ENCODE measurements around the gene NSD2. TPM values are rescaled to one million over a fixed set of nuclear protein-coding genes. Genes with fewer than 3 reads are reported as not detected.

NSD2 gene
- total and polyA plus RNA-seq, 9 of the 15 experiments (the other 6 are each of a cell fraction or from before 2014, with no cell fraction given) = 6.4 to 126 (median 58.8) TPM

GRCh38 chr4:2008921-2009650 lies 137.9 kb downstream of the NSD2 start, which contains the start of gene NELFA (continued):
- peak; percentile 77 to 94 for TF ChIP-seq UBTF (IDR thresholded peaks at IDR 0.05; ENCODE audit: borderline replicate concordance in 1 of 2, low read depth in 2 of 2, low read length in 2 of 2)
- no peak for TF ChIP-seq ZC3H4 (CRISPR knock-in tag; IDR thresholded peaks at IDR 0.05; ENCODE audit: borderline replicate concordance)
- TF ChIP-seq CBX1 (IDR thresholded peaks at IDR 0.05; ENCODE audit: low read depth) = peak; percentile 15; the same call in 1 of the 2 replicates
- peak; percentile 34; the same call in 1 of the 2 replicates for TF ChIP-seq ARID2 (IDR thresholded peaks at IDR 0.05)
- no peak for TF ChIP-seq ZBTB2 (IDR thresholded peaks at IDR 0.05)
- TF ChIP-seq LCOR (CRISPR knock-in tag; IDR thresholded peaks at IDR 0.05) = peak; percentile 97
- peak; percentile 81 for TF ChIP-seq ZBTB33 (CRISPR knock-in tag; IDR thresholded peaks at IDR 0.05)
- peak in 1 of 2 experiments; percentile 53; a peak in 1 of 4 replicates for TF ChIP-seq SIN3A (IDR thresholded peaks at IDR 0.05; ENCODE audit: borderline replicate concordance in 2 of 2, control insufficient read depth in 1 of 2, low read depth in 2 of 2, low read length in 2 of 2)
- peak; percentile 83 for TF ChIP-seq SP1 (CRISPR knock-in tag; IDR thresholded peaks at IDR 0.05)
- 0 out of 2 replicates have a peak, but pooled peaks have one; percentile 52 for TF ChIP-seq ZNF740 (CRISPR knock-in tag; IDR thresholded peaks at IDR 0.05)
- no peak for TF ChIP-seq ZNF740 (tag; IDR thresholded peaks at IDR 0.05)
- no peak for TF ChIP-seq RFX5 (IDR thresholded peaks at IDR 0.05; ENCODE audit: low read depth, low read length)
- no peak for TF ChIP-seq ZNF184 (CRISPR knock-in tag; IDR thresholded peaks at IDR 0.05)
- no peak for TF ChIP-seq GATA2 (CRISPR knock-in tag; IDR thresholded peaks at IDR 0.05)
- peak; percentile 79 for TF ChIP-seq EP400 (IDR thresholded peaks at IDR 0.05)
- TF ChIP-seq BHLHE40 (IDR thresholded peaks at IDR 0.05; ENCODE audit: low read length) = 0 out of 2 replicates have a peak, but pooled peaks have one; percentile 24
- no peak for TF ChIP-seq SMARCA4 (IDR thresholded peaks at IDR 0.05)
- TF ChIP-seq CC2D1A (IDR thresholded peaks at IDR 0.05) = no peak
- TF ChIP-seq NFE2 (IDR thresholded peaks at IDR 0.05; ENCODE audit: low read depth) = no peak
- TF ChIP-seq ELF4 (CRISPR knock-in tag; IDR thresholded peaks at IDR 0.05) = no peak
- TF ChIP-seq YY1 (IDR thresholded peaks at IDR 0.05; ENCODE audit: borderline replicate concordance in 1 of 3, control insufficient read depth in 1 of 3, extremely low read depth in 1 of 3, insufficient read depth in 3 of 3, insufficient read length in 1 of 3, insufficient replicate concordance in 2 of 3, low read depth in 1 of 3, low read length in 2 of 3) = peak; percentile 99
- TF ChIP-seq ZEB2 (IDR thresholded peaks at IDR 0.05) = no peak

Measured in K562 (cell line).